ENCODE data around the gene RBM28. TPM values are rescaled to one million over a fixed set of nuclear protein-coding genes. Genes with fewer than 3 reads are reported as not detected.
A peak's percentile ranks its signal among the peaks of the same experiment; 100 is the strongest.

Gene RBM28
- total RNA-seq, 2 donors from 2014 or later, result 12.7 to 15.1 TPM

DNA sequence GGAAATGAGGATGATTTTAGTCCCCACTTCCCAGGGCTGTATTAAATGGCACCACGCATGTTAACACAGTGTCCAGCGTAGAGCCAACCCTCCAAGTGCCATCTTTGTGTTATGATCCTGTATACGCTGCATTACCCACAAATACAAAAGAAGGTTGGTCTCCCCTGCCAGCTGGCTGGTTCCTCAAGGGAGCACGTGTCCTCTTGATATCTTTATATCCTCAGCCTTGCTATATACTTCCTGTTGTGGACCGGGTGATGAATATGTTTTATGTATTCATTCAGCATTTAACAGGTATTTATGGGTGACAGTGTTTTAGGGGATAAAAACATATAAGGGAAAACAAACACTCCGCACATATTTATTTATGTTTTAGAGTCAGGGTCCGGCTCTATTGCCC is 41.0 kb upstream of the RBM28 start:
- Histone ChIP-seq H3K27me3 (no peaks in the 10 kb centered on the region), H3K27ac (no peak overlapping the region), H3K4me3 (no peak overlapping the region), H3K9me3 (no peaks in the 10 kb centered on the region), H3K36me3 (no peaks in the 10 kb centered on the region), H3K4me1 (peaks cover 0 to 4% of the 10 kb centered on the region in 2 donors)
- TF ChIP-seq, protein P1, sequence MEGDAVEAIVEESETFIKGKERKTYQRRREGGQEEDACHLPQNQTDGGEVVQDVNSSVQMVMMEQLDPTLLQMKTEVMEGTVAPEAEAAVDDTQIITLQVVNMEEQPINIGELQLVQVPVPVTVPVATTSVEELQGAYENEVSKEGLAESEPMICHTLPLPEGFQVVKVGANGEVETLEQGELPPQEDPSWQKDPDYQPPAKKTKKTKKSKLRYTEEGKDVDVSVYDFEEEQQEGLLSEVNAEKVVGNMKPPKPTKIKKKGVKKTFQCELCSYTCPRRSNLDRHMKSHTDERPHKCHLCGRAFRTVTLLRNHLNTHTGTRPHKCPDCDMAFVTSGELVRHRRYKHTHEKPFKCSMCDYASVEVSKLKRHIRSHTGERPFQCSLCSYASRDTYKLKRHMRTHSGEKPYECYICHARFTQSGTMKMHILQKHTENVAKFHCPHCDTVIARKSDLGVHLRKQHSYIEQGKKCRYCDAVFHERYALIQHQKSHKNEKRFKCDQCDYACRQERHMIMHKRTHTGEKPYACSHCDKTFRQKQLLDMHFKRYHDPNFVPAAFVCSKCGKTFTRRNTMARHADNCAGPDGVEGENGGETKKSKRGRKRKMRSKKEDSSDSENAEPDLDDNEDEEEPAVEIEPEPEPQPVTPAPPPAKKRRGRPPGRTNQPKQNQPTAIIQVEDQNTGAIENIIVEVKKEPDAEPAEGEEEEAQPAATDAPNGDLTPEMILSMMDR (IDR thresholded peaks at IDR 0.05), result no peak
- DNase-seq (ENCODE audit: low spot score), result no peak

DNA sequence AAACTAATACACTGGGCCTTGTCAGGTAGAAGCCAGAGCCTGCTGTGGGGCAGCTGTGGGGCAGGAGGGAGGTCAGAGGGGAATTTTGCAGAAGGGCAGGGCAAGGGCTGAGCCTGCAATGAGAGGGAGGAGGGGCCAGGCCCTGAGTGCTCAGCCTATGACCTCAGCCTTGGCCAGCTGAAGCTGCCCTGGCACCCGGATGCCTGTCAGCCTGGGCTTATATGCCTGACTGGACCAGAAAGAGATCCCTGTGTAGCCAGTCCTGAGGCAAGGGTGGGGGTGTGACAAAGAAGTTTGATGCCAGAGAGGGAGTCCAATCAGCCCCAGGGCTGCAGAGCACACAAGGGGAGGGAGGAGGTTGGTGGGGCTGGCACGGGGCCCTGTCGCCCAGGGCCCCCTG is 40.1 kb upstream of the RBM28 start:
- Histone ChIP-seq H3K27me3 (no peaks in the 10 kb centered on the region), H3K9me3 (no peaks in the 10 kb centered on the region), H3K36me3 (no peaks in the 10 kb centered on the region), H3K4me3 (no peak overlapping the region), H3K4me1 (peaks cover 0 to 4% of the 10 kb centered on the region in 2 donors), H3K27ac (no peak overlapping the region)
- TF ChIP-seq, protein P1 (IDR thresholded peaks at IDR 0.05), result no peak
- DNase-seq (ENCODE audit: low spot score), result no peak

DNA sequence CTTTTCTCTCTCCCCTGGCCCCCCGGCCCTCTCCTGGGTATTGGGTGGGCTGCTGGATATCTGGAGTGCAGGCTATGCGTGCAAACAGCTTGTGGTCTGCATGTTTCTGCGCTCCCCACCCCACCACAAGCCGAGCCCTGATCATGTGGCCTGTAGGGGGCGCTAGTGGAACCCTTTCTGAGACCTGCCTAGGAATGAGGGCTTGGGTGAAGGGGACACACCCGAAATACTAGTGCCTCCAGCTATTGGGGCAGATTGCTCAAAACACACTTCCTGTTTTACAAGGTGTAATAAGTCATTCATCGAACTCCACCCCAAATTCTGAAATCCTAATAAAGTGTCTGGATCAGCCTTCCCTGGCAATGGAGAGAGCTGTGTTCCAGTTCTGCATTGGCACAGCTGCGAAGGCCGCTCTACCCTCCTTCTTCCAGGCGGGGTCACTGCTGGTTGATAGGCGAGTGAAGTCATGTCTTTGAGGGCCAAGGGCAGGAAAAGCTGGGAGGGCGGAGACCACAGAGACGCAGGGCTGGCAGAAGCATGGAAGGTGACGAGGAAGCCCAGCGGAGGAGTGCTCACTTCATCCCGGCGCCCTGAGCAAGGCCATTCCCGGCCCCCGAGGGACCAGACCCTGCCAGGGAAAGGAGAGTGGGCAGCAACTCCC is 37.6 kb upstream of the RBM28 start:
- no peaks in the 10 kb centered on the region for H3K36me3 ChIP-seq
- DNase-seq (ENCODE audit: low spot score), result peak; percentile 84

DNA sequence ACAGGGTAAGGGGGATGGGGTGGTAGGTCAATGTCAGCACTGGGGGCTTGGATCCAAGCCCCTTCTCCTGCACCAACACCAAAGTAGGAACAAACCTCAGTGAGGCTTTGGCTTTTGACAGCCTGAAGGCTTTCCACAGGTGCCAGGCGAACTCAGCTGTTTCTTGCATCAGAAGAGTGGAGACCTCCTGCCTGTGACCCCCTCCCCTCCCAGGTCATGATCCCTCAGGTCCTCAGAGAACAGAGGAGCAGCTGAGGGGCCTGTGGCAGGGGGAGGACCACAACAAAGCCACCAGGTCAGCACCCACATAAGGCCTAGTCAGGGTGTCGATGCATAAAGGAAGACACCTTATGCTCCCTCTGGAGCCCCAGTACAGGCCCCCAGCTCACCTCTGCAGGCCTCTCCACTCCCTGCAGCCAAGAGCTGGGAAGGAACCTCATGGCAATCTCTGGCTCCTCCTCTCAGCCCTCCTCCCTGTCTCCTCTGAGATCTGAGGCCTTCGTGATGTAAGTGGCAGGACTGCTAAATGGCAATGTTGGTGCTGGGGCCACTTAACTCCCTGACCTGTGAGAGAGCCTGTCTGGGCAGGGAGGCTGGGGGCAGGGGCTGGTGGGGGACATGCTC is 36.9 kb upstream of the RBM28 start:
- no peaks in the 10 kb centered on the region for H3K9me3 ChIP-seq
- H3K27ac ChIP-seq, result no peak overlapping the region
- H3K36me3 ChIP-seq, result no peaks in the 10 kb centered on the region
- H3K27me3 ChIP-seq, result no peaks in the 10 kb centered on the region
- no peak overlapping the region for H3K4me3 ChIP-seq
- H3K4me1 ChIP-seq, result peaks cover 0 to 4% of the 10 kb centered on the region in 2 donors
- TF ChIP-seq, protein P1 (IDR thresholded peaks at IDR 0.05), result no peak
- DNase-seq (ENCODE audit: low spot score), result no peak

More for the DNA sequence above, 37.6 kb upstream of the RBM28 start:
- no peaks in the 10 kb centered on the region for H3K27me3 ChIP-seq
- no peaks in the 10 kb centered on the region for H3K9me3 ChIP-seq
- TF ChIP-seq, protein P1 (IDR thresholded peaks at IDR 0.05), result peak; percentile 13 to 53
- H3K4me1 ChIP-seq, result peaks cover 0 to 4% of the 10 kb centered on the region in 2 donors
- H3K27ac ChIP-seq, result no peak overlapping the region
- no peak overlapping the region for H3K4me3 ChIP-seq

DNA sequence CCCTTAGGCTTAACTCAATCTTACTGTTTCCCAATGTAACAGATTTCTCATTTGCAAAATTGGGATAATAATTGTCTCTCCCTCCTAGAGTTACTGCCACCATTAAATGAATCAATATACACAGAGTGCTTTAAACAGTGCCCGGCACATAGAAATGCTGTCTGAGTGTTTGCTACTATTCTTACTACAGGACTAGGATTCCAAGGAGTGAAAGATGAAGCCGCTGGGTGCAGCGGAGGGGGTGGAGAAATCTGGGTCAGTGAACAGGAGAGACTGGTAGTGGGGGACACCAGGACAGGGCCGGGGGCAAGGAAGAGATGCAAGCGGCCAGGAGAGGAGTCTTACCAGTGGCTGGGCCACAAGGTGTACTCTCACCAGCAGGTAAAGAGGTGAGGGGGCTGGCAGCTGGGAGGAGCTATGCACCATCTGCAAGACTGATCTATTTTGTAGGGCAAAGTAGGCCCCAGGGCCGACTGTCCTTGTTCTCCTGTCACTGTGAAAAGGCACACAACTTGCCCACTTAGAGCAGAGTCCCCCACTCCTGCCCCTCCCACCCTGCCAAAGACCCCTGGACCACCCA is 36.3 kb upstream of the RBM28 start:
- DNase-seq (ENCODE audit: low spot score), result no peak
- H3K36me3 ChIP-seq, result no peaks in the 10 kb centered on the region
- TF ChIP-seq, protein P1 (IDR thresholded peaks at IDR 0.05), result no peak
- H3K4me1 ChIP-seq, result peaks cover 0 to 4% of the 10 kb centered on the region in 2 donors
- H3K4me3 ChIP-seq, result no peak overlapping the region
- no peak overlapping the region for H3K27ac ChIP-seq
- no peaks in the 10 kb centered on the region for H3K27me3 ChIP-seq
- no peaks in the 10 kb centered on the region for H3K9me3 ChIP-seq

Measured in right atrium auricular region (tissue), 2 donors.